Caco-2 (cell line): Measurements from ENCODE around the gene CLDN11. TPM values are rescaled to one million over a fixed set of nuclear protein-coding genes. Genes with fewer than 3 reads are reported as not detected.

Source experiments
- BruUV-seq: library from RNA; stranded (reverse); fragments of 400-500 nt; replicated peaks from 2 replicates; lab custom pipeline; 2021; lab: Mats Ljungman, UMichigan
- CTCF ChIA-PET: fragments of 300-600 bp; sonication (Branson Sonifier 250); formaldehyde crosslinking; loops from one replicate; lab custom pipeline; 2022; ENCODE audit warnings: antibody characterized with exemption; lab: Charles Lee
- POLR2A ChIA-PET: fragments of 300-600 bp; sonication (Branson Sonifier 250); formaldehyde crosslinking; loops from one replicate; lab custom pipeline; 2022; ENCODE audit warnings: antibody characterized with exemption; lab: Charles Lee
- DNase-seq, 2 experiments: peaks; one replicate each; pipeline versions ENCODE4 v3.0.0 to v3.0.0-alpha.2; 2020 to 2022
- H3K27me3 ChIP-seq: replicated peaks from 2 replicates; pipeline ENCODE4 v1.6.0; 2011; ENCODE audit warnings: low read length; ENCODE audit not compliant: control insufficient read depth, insufficient read depth
- H3K36me3 ChIP-seq: 2 replicates; pipeline ENCODE4 v1.5.1; 2011; ENCODE audit warnings: low read length; ENCODE audit not compliant: control insufficient read depth, insufficient read depth
- H3K4me1 ChIP-seq: fragments of 250-450 bp; sonication (Bioruptor Pico); 2 replicates; pipeline ENCODE4 v1.5.1; 2020; ENCODE audit warnings: mild to moderate bottlenecking
- H3K4me3 ChIP-seq: 2 replicates; pipeline ENCODE4 v1.5.1; 2011; ENCODE audit warnings: low read depth, mild to moderate bottlenecking, control low read depth, low read length
- H3K9me3 ChIP-seq: fragments of 250-450 bp; sonication (Bioruptor Pico); 2 replicates; pipeline ENCODE4 v1.5.1; 2020; ENCODE audit warnings: mild to moderate bottlenecking, moderate library complexity
- H3K27ac Mint-ChIP-seq: one replicate; pipeline ENCODE4 v1.8.0; 2022; ENCODE audit warnings: mixed read lengths; ENCODE audit not compliant: unreplicated experiment
- H3K27me3 Mint-ChIP-seq: one replicate; pipeline ENCODE4 v1.8.0; 2022; ENCODE audit warnings: mixed read lengths; ENCODE audit not compliant: insufficient read depth, unreplicated experiment
- H3K36me3 Mint-ChIP-seq: one replicate; pipeline ENCODE4 v1.8.0; 2022; ENCODE audit warnings: mild to moderate bottlenecking, mixed read lengths; ENCODE audit not compliant: insufficient read depth, unreplicated experiment
- H3K4me1 Mint-ChIP-seq: one replicate; pipeline ENCODE4 v1.8.0; 2022; ENCODE audit warnings: low read depth, mixed read lengths; ENCODE audit not compliant: unreplicated experiment
- H3K4me3 Mint-ChIP-seq: one replicate; pipeline ENCODE4 v1.8.0; 2022; ENCODE audit warnings: mild to moderate bottlenecking, moderate library complexity, mixed read lengths; ENCODE audit not compliant: unreplicated experiment
- H3K9me3 Mint-ChIP-seq: one replicate; pipeline ENCODE4 v1.8.0; 2022; ENCODE audit warnings: mixed read lengths; ENCODE audit not compliant: unreplicated experiment
- intact Hi-C: fragments of 100-400 bp; cut with micrococcal nuclease; formaldehyde crosslinking; loops from one replicate; pipeline ENCODE4 v1.10.0; 2022; ENCODE audit not compliant: unreplicated experiment
- microRNA-seq: library from miRNA; unstranded; fragments of <30 nt; microRNA quantifications from one replicate; pipeline ENCODE4 v1.2.0, GENCODE V29; 2022
- total RNA-seq: library from RNA; stranded (reverse); gene quantifications from 2 replicates; pipeline ENCODE4 v1.2.3, GENCODE V29; 2022
- TF ChIP-seq, protein P1 (sequence below), 2 experiments: fragments of 200-600 bp in 1 of 2; IDR thresholded peaks; 1 replicate in 1 of 2; 2 replicates in 1 of 2; pipeline versions ENCODE4 v1.5.1 to v1.8.0; 2011 to 2022; ENCODE audit warnings: antibody characterized with exemption in 1 of 2, control low read depth in 1 of 2, inconsistent platforms in 1 of 2, low read depth in 1 of 2, low read length in 1 of 2, mild to moderate bottlenecking in 1 of 2, moderate library complexity in 1 of 2; ENCODE audit not compliant: insufficient read depth in 1 of 2, severe bottlenecking in 1 of 2, unreplicated experiment in 1 of 2

The CLDN11 gene
- total RNA-seq, 1 experiment from 2014 or later: 0.41 TPM

DNA sequence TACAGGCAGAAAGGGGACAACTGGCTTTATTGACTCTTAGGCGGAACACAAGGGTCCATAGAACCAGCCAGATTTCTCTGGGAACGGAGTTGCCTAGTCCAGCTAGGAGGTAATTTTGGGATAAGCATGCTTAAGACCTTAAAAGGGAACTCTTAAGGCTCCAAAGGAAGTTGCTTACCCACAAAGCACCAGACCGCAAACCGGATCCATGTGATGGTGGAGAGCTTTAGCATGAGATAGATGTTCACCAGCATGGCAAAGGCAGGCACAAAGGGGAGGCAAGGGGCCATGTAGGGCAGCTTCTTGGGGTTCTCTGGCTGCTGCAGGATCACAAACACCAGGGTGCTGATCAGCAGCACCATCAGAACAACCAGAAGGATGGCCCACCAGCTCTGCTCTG, 61.4 kb downstream of the CLDN11 start:
- CTCF ChIA-PET: no interaction called here
- BruUV-seq: no TSS peak
- Histone ChIP-seq H3K4me1 (no peaks in the 10 kb centered on the region), H3K9me3 (no peaks in the 10 kb centered on the region), H3K36me3 (no peaks in the 10 kb centered on the region), H3K4me3 (no peak overlapping the region), H3K27me3 (no peaks in the 10 kb centered on the region; the same call in 1 of the 2 replicates)
- POLR2A ChIA-PET: no interaction called here
- TF ChIP-seq, protein P1, sequence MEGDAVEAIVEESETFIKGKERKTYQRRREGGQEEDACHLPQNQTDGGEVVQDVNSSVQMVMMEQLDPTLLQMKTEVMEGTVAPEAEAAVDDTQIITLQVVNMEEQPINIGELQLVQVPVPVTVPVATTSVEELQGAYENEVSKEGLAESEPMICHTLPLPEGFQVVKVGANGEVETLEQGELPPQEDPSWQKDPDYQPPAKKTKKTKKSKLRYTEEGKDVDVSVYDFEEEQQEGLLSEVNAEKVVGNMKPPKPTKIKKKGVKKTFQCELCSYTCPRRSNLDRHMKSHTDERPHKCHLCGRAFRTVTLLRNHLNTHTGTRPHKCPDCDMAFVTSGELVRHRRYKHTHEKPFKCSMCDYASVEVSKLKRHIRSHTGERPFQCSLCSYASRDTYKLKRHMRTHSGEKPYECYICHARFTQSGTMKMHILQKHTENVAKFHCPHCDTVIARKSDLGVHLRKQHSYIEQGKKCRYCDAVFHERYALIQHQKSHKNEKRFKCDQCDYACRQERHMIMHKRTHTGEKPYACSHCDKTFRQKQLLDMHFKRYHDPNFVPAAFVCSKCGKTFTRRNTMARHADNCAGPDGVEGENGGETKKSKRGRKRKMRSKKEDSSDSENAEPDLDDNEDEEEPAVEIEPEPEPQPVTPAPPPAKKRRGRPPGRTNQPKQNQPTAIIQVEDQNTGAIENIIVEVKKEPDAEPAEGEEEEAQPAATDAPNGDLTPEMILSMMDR (IDR thresholded peaks at IDR 0.05; ENCODE audit: insufficient read depth in 1 of 2, low read depth in 1 of 2, low read length in 1 of 2, severe bottlenecking in 1 of 2, unreplicated experiment in 1 of 2): no peak
- Mint-ChIP-seq H3K27ac (no peak overlapping the region), H3K4me3 (no peak overlapping the region), H3K36me3 (no peaks in the 10 kb centered on the region), H3K9me3 (no peaks in the 10 kb centered on the region), H3K27me3 (peaks cover 3% of the 10 kb centered on the region), H3K4me1 (no peaks in the 10 kb centered on the region)
- no peak for DNase-seq
- intact Hi-C loops: no loop called here

DNA sequence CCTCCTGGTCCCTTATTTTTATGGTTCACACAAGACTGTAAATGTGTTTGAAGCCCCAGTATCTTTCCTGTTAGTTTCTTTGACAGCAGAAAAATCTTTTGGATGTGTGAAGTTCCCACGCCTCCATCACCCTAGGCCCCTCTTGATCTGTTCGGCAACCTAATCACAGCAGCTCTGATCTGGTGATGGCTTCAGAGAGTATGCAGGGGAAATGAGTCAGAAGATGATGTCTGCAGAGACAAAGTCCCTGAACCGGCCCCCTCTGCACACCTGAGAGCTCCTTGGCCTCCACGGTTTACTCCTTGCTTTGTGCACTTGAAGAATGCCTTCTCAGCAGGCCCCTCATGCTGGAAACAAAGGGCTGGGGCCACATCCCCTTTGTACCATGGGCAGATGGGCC, 63.5 kb downstream of the CLDN11 start:
- no TSS peak for BruUV-seq
- Histone ChIP-seq H3K27me3 (no peaks in the 10 kb centered on the region; the same call in 1 of the 2 replicates), H3K4me3 (no peak overlapping the region), H3K36me3 (no peaks in the 10 kb centered on the region), H3K4me1 (no peaks in the 10 kb centered on the region), H3K9me3 (no peaks in the 10 kb centered on the region)
- Mint-ChIP-seq H3K4me3 (no peak overlapping the region), H3K9me3 (no peaks in the 10 kb centered on the region), H3K4me1 (no peaks in the 10 kb centered on the region), H3K36me3 (no peaks in the 10 kb centered on the region), H3K27ac (no peak overlapping the region), H3K27me3 (peaks cover 3% of the 10 kb centered on the region)
- CTCF ChIA-PET: no interaction called here
- POLR2A ChIA-PET: no interaction called here
- TF ChIP-seq, protein P1 (IDR thresholded peaks at IDR 0.05; ENCODE audit: insufficient read depth in 1 of 2, low read depth in 1 of 2, low read length in 1 of 2, severe bottlenecking in 1 of 2, unreplicated experiment in 1 of 2): no peak
- DNase-seq: no peak
- intact Hi-C loops: no loop called here

DNA sequence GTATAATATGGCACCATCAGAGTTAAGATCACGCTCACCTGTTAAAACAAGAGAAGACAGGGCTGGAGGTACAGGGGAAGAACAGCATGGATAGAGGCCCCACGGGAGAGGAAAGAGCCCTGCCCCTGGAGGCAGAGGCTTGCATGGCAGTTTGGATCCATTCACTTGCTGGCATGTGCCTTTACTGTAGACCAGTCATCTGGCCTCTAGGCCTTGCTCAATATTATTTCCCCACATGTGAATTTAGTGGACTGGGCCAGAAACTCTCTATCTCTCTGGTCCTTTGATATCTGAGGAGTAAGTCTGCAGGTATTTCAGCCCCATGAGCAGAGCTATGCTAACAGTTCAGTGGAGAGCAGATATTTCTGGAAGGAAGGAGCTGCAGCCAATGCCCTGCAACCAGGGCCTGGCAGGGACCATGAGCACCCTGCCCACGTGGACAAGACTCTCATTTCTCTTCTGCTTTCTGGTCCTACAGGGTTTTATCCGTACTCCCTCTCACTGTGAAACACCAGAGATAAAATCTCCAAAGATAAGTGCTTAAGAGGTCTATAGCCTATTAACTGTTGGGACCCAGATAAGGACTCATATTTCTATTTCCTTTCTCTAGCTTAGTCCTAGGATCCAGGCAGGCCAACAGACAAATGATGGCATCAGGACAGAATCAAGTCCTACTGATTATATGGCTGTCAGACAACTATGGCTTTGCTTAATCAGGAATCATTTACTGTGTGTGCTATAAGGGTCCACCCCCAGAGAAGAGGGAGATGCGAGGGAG, 65.0 kb downstream of the CLDN11 start:
- Histone ChIP-seq H3K27me3 (no peaks in the 10 kb centered on the region; the same call in 1 of the 2 replicates), H3K4me1 (no peaks in the 10 kb centered on the region), H3K36me3 (no peaks in the 10 kb centered on the region), H3K9me3 (no peaks in the 10 kb centered on the region), H3K4me3 (no peak overlapping the region)
- no peaks in the 10 kb centered on the region for H3K9me3 Mint-ChIP-seq
- no TSS peak for BruUV-seq
- H3K27ac Mint-ChIP-seq: no peak overlapping the region
- no peaks in the 10 kb centered on the region for H3K36me3 Mint-ChIP-seq
- TF ChIP-seq, protein P1 (IDR thresholded peaks at IDR 0.05; ENCODE audit: insufficient read depth in 1 of 2, low read depth in 1 of 2, low read length in 1 of 2, severe bottlenecking in 1 of 2, unreplicated experiment in 1 of 2): peak; percentile 21 to 22
- POLR2A ChIA-PET: no interaction called here
- H3K4me1 Mint-ChIP-seq: no peaks in the 10 kb centered on the region
- peak in 1 of 2 experiments; percentile 4 for DNase-seq
- peaks cover 3% of the 10 kb centered on the region for H3K27me3 Mint-ChIP-seq
- no peak overlapping the region for H3K4me3 Mint-ChIP-seq
- CTCF ChIA-PET: no interaction called here
- intact Hi-C loops: no loop called here

Small RNAs within 50 kb of the gene (microRNA-seq; reads per million reads assigned to microRNA genes)
- not detected for gene MIR6828

Other genes with a start within 250 kb of the CLDN11 start
- gene PHC3, start 237.1 kb upstream of the CLDN11 start, total RNA-seq: 29.8 and 37.7 TPM in 2 replicates
- 44.2 and 45.8 TPM in 2 replicates for gene PRKCI, start 196.4 kb upstream of the CLDN11 start, total RNA-seq
- gene SKIL, start 61.2 kb upstream of the CLDN11 start, total RNA-seq: 19.6 and 20.5 TPM in 2 replicates
- not detected in 2 replicates for gene SLC7A14, start 167.2 kb downstream of the CLDN11 start, total RNA-seq